ENCODE measurements around the gene KCNC2. TPM values are rescaled to one million over a fixed set of nuclear protein-coding genes. Genes with fewer than 3 reads are reported as not detected.

KCNC2 gene
- total RNA-seq, 1 experiment from 2014 or later = not detected

DNA sequence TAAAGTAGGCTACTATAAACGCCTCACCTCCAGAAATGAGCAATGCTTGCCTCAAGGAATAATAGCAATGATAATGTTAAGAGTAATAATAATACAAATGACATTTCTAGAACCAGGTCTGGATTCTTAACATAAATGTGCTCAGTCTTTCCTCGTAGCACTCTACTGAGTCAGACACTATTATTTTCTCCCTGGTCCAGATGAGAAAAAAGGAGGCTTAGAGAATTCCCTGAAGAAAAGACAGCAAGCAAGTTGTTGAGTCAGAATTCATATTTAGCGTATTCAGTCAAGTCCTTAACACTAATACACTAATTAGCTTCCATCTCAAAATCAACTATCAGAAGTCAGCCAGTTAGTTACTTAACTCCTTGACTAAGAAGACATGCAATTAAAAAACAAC lies 13.2 kb downstream of the KCNC2 start:
- H3K4me1 ChIP-seq (replicated peaks; ENCODE audit: insufficient read depth) = peaks cover 15% of the 10 kb centered on the region
- H3K9me2 ChIP-seq (ENCODE audit: insufficient read depth) = no peaks in the 10 kb centered on the region
- no peaks in the 10 kb centered on the region for H3K27me3 ChIP-seq (ENCODE audit: insufficient read depth, low read depth)
- no peaks in the 10 kb centered on the region for H3K79me2 ChIP-seq (ENCODE audit: low read depth)
- intact Hi-C loops (cut with micrococcal nuclease; ENCODE audit: unreplicated experiment) = no loop called here
- ChIA-PET POLR2A (ENCODE audit: unreplicated experiment) (interaction anchor here (0.6 kb wide), 1 partner anchor 1363 kb away, joined by 6 read pairs; the partner anchor contains the start of gene OSBPL8), CTCF (no interaction called here)
- H3K9me3 ChIP-seq (ENCODE audit: insufficient read depth, low read depth) = peaks cover 3% of the 10 kb centered on the region; the same call in 1 of the 2 replicates
- no peak overlapping the region for H3K4me2 ChIP-seq
- H3K4me3 ChIP-seq = no peak overlapping the region
- H3F3A ChIP-seq (ENCODE audit: insufficient read depth, low read depth) = no peaks in the 10 kb centered on the region
- no TSS peak for BruUV-seq (replicated peaks)
- H4K20me1 ChIP-seq (ENCODE audit: insufficient read depth) = no peaks in the 10 kb centered on the region
- DNase-seq = no peak
- H2AFZ ChIP-seq = no peak overlapping the region
- no peak overlapping the region for H3K27ac ChIP-seq
- H3K36me3 ChIP-seq (ENCODE audit: low read depth) = no peaks in the 10 kb centered on the region
- TF ChIP-seq EZH2 (IDR thresholded peaks at IDR 0.05; ENCODE audit: low read depth) = no peak
- TF ChIP-seq, protein P1, sequence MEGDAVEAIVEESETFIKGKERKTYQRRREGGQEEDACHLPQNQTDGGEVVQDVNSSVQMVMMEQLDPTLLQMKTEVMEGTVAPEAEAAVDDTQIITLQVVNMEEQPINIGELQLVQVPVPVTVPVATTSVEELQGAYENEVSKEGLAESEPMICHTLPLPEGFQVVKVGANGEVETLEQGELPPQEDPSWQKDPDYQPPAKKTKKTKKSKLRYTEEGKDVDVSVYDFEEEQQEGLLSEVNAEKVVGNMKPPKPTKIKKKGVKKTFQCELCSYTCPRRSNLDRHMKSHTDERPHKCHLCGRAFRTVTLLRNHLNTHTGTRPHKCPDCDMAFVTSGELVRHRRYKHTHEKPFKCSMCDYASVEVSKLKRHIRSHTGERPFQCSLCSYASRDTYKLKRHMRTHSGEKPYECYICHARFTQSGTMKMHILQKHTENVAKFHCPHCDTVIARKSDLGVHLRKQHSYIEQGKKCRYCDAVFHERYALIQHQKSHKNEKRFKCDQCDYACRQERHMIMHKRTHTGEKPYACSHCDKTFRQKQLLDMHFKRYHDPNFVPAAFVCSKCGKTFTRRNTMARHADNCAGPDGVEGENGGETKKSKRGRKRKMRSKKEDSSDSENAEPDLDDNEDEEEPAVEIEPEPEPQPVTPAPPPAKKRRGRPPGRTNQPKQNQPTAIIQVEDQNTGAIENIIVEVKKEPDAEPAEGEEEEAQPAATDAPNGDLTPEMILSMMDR (conservative IDR thresholded peaks at IDR 0.05) = no peak

DNA sequence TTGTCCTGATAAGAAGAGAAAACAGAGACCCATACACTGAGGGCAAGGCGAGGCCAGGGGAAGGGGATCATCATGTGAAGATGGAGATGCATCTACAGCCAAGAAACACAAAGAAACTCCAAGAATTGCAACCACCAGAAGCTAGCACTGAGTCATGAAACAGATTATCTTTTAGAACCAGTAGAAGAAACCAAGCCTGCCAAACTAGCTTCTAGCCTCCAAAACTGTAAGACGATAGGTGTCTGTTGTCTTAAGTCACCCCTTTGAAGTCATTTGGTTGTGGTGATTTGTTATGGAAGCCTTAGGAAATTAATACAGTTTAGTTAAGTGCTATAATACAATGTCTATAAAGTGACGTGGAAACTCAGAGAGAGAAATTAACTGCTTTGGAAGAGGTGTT lies 15.4 kb downstream of the KCNC2 start:
- intact Hi-C loops (cut with micrococcal nuclease; ENCODE audit: unreplicated experiment) = no loop called here
- H3K4me2 ChIP-seq = no peak overlapping the region
- H2AFZ ChIP-seq = no peak overlapping the region
- H3F3A ChIP-seq (ENCODE audit: insufficient read depth, low read depth) = no peaks in the 10 kb centered on the region
- no peaks in the 10 kb centered on the region for H3K36me3 ChIP-seq (ENCODE audit: low read depth)
- BruUV-seq (replicated peaks) = no TSS peak
- H3K79me2 ChIP-seq (ENCODE audit: low read depth) = no peaks in the 10 kb centered on the region
- H3K4me3 ChIP-seq = no peak overlapping the region
- no peaks in the 10 kb centered on the region for H4K20me1 ChIP-seq (ENCODE audit: insufficient read depth)
- DNase-seq = no peak
- no peaks in the 10 kb centered on the region for H3K9me2 ChIP-seq (ENCODE audit: insufficient read depth)
- TF ChIP-seq, protein P1 (conservative IDR thresholded peaks at IDR 0.05) = no peak
- TF ChIP-seq EZH2 (IDR thresholded peaks at IDR 0.05; ENCODE audit: low read depth) = no peak
- peaks cover 15% of the 10 kb centered on the region for H3K4me1 ChIP-seq (replicated peaks; ENCODE audit: insufficient read depth)
- POLR2A ChIA-PET (ENCODE audit: unreplicated experiment) = no interaction called here
- peaks cover 3% of the 10 kb centered on the region; the same call in 1 of the 2 replicates for H3K9me3 ChIP-seq (ENCODE audit: insufficient read depth, low read depth)
- H3K27ac ChIP-seq = no peak overlapping the region
- CTCF ChIA-PET = no interaction called here
- no peaks in the 10 kb centered on the region for H3K27me3 ChIP-seq (ENCODE audit: insufficient read depth, low read depth)

DNA sequence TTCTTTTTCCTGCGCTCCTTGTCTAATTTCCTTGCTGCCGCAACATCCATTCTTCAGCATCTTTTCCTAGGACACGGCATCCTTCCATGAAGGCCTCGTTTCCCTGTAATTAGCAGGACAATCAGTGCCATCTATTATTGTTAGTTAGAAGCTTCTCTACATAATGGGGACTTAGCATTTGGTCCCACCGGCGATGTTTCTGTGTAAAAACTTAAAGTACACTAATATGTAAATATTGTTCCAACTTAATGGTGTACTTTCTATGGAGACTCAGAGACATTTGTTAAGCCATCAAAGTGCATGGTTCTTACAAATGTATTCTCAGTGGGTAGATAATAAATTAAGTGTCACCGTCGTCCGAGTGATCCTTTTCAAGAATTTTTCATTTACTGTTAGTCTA lies 17.4 kb downstream of the KCNC2 start:
- no peak for DNase-seq
- Histone ChIP-seq H2AFZ (no peak overlapping the region), H3K27me3 (ENCODE audit: insufficient read depth, low read depth) (no peaks in the 10 kb centered on the region), H3F3A (ENCODE audit: insufficient read depth, low read depth) (no peaks in the 10 kb centered on the region), H3K36me3 (ENCODE audit: low read depth) (no peaks in the 10 kb centered on the region), H3K9me2 (ENCODE audit: insufficient read depth) (no peaks in the 10 kb centered on the region), H3K27ac (no peak overlapping the region), H3K9me3 (ENCODE audit: insufficient read depth, low read depth) (peaks cover 3% of the 10 kb centered on the region; the same call in 1 of the 2 replicates), H3K79me2 (ENCODE audit: low read depth) (no peaks in the 10 kb centered on the region), H3K4me1 (replicated peaks; ENCODE audit: insufficient read depth) (peaks cover 10% of the 10 kb centered on the region), H3K4me2 (no peak overlapping the region), H3K4me3 (no peak overlapping the region), H4K20me1 (ENCODE audit: insufficient read depth) (no peaks in the 10 kb centered on the region)
- TF ChIP-seq, protein P1 (conservative IDR thresholded peaks at IDR 0.05) = no peak
- no peak for TF ChIP-seq EZH2 (IDR thresholded peaks at IDR 0.05; ENCODE audit: low read depth)
- intact Hi-C loops (cut with micrococcal nuclease; ENCODE audit: unreplicated experiment) = no loop called here
- ChIA-PET POLR2A (ENCODE audit: unreplicated experiment) (no interaction called here), CTCF (no interaction called here)
- no TSS peak for BruUV-seq (replicated peaks)
